H9 (cell line): ENCODE data around the gene ATP13A4. TPM values are rescaled to one million over a fixed set of nuclear protein-coding genes. Genes with fewer than 3 reads are reported as not detected.

Experiments used
- DNase-seq: peaks from one replicate; pipeline ENCODE4 v3.0.0-alpha.2; 2017
- H2AFZ ChIP-seq: one replicate; pipeline ENCODE4 v1.6.1; 2013; ENCODE audit warnings: mild to moderate bottlenecking, low read length, control low read depth, moderate library complexity
- H2AK5ac ChIP-seq: 2 replicates; pipeline ENCODE4 v1.6.1; 2013; ENCODE audit warnings: low read length, control low read depth, mixed read lengths; ENCODE audit not compliant: insufficient read length
- H2BK120ac ChIP-seq: one replicate; pipeline ENCODE4 v1.6.1; 2013; ENCODE audit warnings: low read depth, mild to moderate bottlenecking, low read length, control low read depth, inconsistent platforms; ENCODE audit not compliant: poor library complexity, severe bottlenecking
- H2BK12ac ChIP-seq: 2 replicates; pipeline ENCODE4 v1.6.1; 2013; ENCODE audit warnings: low read length, control low read depth, mixed read lengths, low read depth; ENCODE audit not compliant: insufficient read length
- H2BK15ac ChIP-seq: 2 replicates; pipeline ENCODE4 v1.6.1; 2013; ENCODE audit warnings: low read depth, low read length, control low read depth
- H2BK20ac ChIP-seq: one replicate; pipeline ENCODE4 v1.6.1; 2013; ENCODE audit warnings: low read depth, mild to moderate bottlenecking, low read length, control low read depth, inconsistent platforms; ENCODE audit not compliant: poor library complexity, severe bottlenecking
- H2BK5ac ChIP-seq: 2 replicates; pipeline ENCODE4 v1.6.1; 2013; ENCODE audit warnings: low read length, control low read depth, mixed read lengths; ENCODE audit not compliant: insufficient read length
- H3K14ac ChIP-seq: 2 replicates; pipeline ENCODE4 v1.6.1; 2013; ENCODE audit warnings: low read length, control low read depth; ENCODE audit not compliant: insufficient read depth
- H3K18ac ChIP-seq: 2 replicates; pipeline ENCODE4 v1.6.1; 2013; ENCODE audit warnings: low read depth, mild to moderate bottlenecking, mixed read lengths, low read length, control low read depth; ENCODE audit not compliant: insufficient read length
- H3K23ac ChIP-seq: 2 replicates; pipeline ENCODE4 v1.6.1; 2013; ENCODE audit warnings: low read length, control low read depth, mixed read lengths, low read depth; ENCODE audit not compliant: insufficient read length
- H3K23me2 ChIP-seq: 2 replicates; pipeline ENCODE4 v1.6.1; 2013; ENCODE audit warnings: low read depth, mild to moderate bottlenecking, mixed read lengths, low read length, control low read depth; ENCODE audit not compliant: insufficient read length, poor library complexity, severe bottlenecking
- H3K27ac ChIP-seq: 2 replicates; pipeline ENCODE4 v1.5.1; 2013; ENCODE audit warnings: low read length, control low read depth, mixed read lengths, low read depth; ENCODE audit not compliant: insufficient read length
- H3K27me3 ChIP-seq: 2 replicates; pipeline ENCODE4 v1.6.1; 2013; ENCODE audit warnings: low read length, control low read depth, inconsistent platforms; ENCODE audit not compliant: insufficient read depth
- H3K4ac ChIP-seq: 2 replicates; pipeline ENCODE4 v1.6.1; 2013; ENCODE audit warnings: low read depth, mild to moderate bottlenecking, control low read depth, inconsistent platforms, low read length, moderate library complexity
- H3K4me1 ChIP-seq: 2 replicates; pipeline ENCODE4 v1.6.1; 2013; ENCODE audit warnings: low read length, control low read depth, inconsistent platforms; ENCODE audit not compliant: insufficient read depth
- H3K4me2 ChIP-seq: 2 replicates; pipeline ENCODE4 v1.6.1; 2013; ENCODE audit warnings: low read length, control low read depth, mixed read lengths; ENCODE audit not compliant: insufficient read length, insufficient read depth
- H3K56ac ChIP-seq: 2 replicates; pipeline ENCODE4 v1.6.1; 2013; ENCODE audit warnings: low read depth, mild to moderate bottlenecking, mixed read lengths, low read length, control low read depth; ENCODE audit not compliant: insufficient read length
- H3K79me1 ChIP-seq: 2 replicates; pipeline ENCODE4 v1.6.1; 2013; ENCODE audit warnings: low read depth, mild to moderate bottlenecking, moderate library complexity, low read length, control low read depth, inconsistent platforms; ENCODE audit not compliant: insufficient read depth, poor library complexity, severe bottlenecking
- H3K79me2 ChIP-seq: 2 replicates; pipeline ENCODE4 v1.6.1; 2013; ENCODE audit warnings: low read length, control low read depth, inconsistent platforms; ENCODE audit not compliant: insufficient read depth
- H3K9ac ChIP-seq: 2 replicates; pipeline ENCODE4 v1.6.1; 2013; ENCODE audit warnings: low read length, control low read depth, mixed read lengths; ENCODE audit not compliant: insufficient read length; ENCODE audit errors: extremely low read depth
- H3K9me3 ChIP-seq: one replicate; pipeline ENCODE4 v1.6.1; 2013; ENCODE audit warnings: low read depth, low read length, inconsistent platforms; ENCODE audit not compliant: control insufficient read depth
- H3T11ph ChIP-seq: one replicate; pipeline ENCODE4 v1.6.1; 2013; ENCODE audit warnings: mild to moderate bottlenecking, low read length, control low read depth, inconsistent platforms
- H4K20me1 ChIP-seq: one replicate; pipeline ENCODE4 v1.6.1; 2013; ENCODE audit not compliant: control insufficient read depth, insufficient read length, insufficient read depth
- H4K5ac ChIP-seq: 2 replicates; pipeline ENCODE4 v1.6.1; 2013; ENCODE audit warnings: low read depth, mild to moderate bottlenecking, mixed read lengths, low read length, control low read depth; ENCODE audit not compliant: insufficient read length
- H4K8ac ChIP-seq: replicated peaks from 2 replicates; pipeline ENCODE4 v1.6.1; 2013; ENCODE audit warnings: low read length, control low read depth, mixed read lengths, low read depth; ENCODE audit not compliant: insufficient read length
- H4K91ac ChIP-seq: 2 replicates; pipeline ENCODE4 v1.6.1; 2013; ENCODE audit warnings: low read depth, mild to moderate bottlenecking, moderate library complexity, mixed read lengths, low read length, control low read depth; ENCODE audit not compliant: insufficient read length
- H3K27ac Mint-ChIP-seq, 3 experiments: 2 replicates in 2 of 3; 3 replicates in 1 of 3; pipeline ENCODE4 v1.8.0; 2020 to 2021; ENCODE audit warnings: mixed read lengths in 3 of 3, mild to moderate bottlenecking in 1 of 3, moderate library complexity in 1 of 3
- H3K27me3 Mint-ChIP-seq: 2 replicates; pipeline ENCODE4 v1.8.0; 2021; ENCODE audit warnings: low read depth, mild to moderate bottlenecking, moderate library complexity, mixed read lengths
- H3K36me3 Mint-ChIP-seq, 3 experiments: 2 replicates in 2 of 3; 3 replicates in 1 of 3; pipeline ENCODE4 v1.8.0; 2020 to 2021; ENCODE audit warnings: low read depth in 3 of 3, mixed read lengths in 3 of 3; ENCODE audit not compliant: insufficient read depth in 1 of 3
- H3K4me1 Mint-ChIP-seq, 2 experiments: 2 replicates each; pipeline ENCODE4 v1.8.0; 2020; ENCODE audit warnings: mixed read lengths in 2 of 2
- H3K4me3 Mint-ChIP-seq, 2 experiments: 2 replicates in 1 of 2; 3 replicates in 1 of 2; pipeline ENCODE4 v1.8.0; 2020 to 2021; ENCODE audit warnings: mild to moderate bottlenecking in 2 of 2, mixed read lengths in 2 of 2, moderate library complexity in 1 of 2
- H3K9me3 Mint-ChIP-seq, 2 experiments: 2 replicates in 1 of 2; 3 replicates in 1 of 2; pipeline ENCODE4 v1.8.0; 2020; ENCODE audit warnings: mild to moderate bottlenecking in 2 of 2, mixed read lengths in 2 of 2, moderate library complexity in 1 of 2
- CTCF ChIP-seq: fragments of 200-600 bp; sonication (generic); conservative IDR thresholded peaks from 3 replicates; pipeline ENCODE4 v1.8.0; 2021; ENCODE audit warnings: antibody characterized with exemption, mild to moderate bottlenecking
- WGBS: extraction: QIAGEN DNeasy Blood & Tissue Kit; methylation state at CpG from one replicate; pipeline ENCODE4 v1.1.7; 2013; ENCODE audit warnings: missing lambda C conversion rate, low lambda C conversion rate, mixed read lengths; ENCODE audit not compliant: insufficient read length; ENCODE audit errors: extremely low coverage; 5-methylcytosine and 5-hydroxymethylcytosine counted together
- total RNA-seq: library from RNA; stranded (reverse); gene quantifications from 2 replicates; pipeline ENCODE4 v1.2.1, GENCODE V29; 2021

ATP13A4 gene
- total RNA-seq, 1 experiment from 2014 or later: 0.13 TPM

- TF ChIP-seq CTCF: no peak
- Histone ChIP-seq H3K23me2 (peaks cover 6% of the 10 kb centered on the region), H3K4ac (no peak overlapping the region), H3K18ac (no peak overlapping the region), H3K4me2 (no peak overlapping the region), H2BK12ac (no peak overlapping the region), H3K9ac (no peak overlapping the region), H3K27ac (no peak overlapping the region), H4K5ac (no peak overlapping the region), H4K8ac (no peak overlapping the region), H2BK20ac (no peak overlapping the region), H3K9me3 (no peaks in the 10 kb centered on the region), H3K56ac (no peak overlapping the region), H4K91ac (no peak overlapping the region), H3K4me1 (no peaks in the 10 kb centered on the region), H2AFZ (no peak overlapping the region), H2BK5ac (no peak overlapping the region), H3K27me3 (no peaks in the 10 kb centered on the region), H2AK5ac (no peak overlapping the region), H2BK15ac (no peak overlapping the region), H3T11ph (no peak overlapping the region), H3K79me1 (no peaks in the 10 kb centered on the region), H3K23ac (no peak overlapping the region), H3K79me2 (peaks cover 5% of the 10 kb centered on the region; the same call in 1 of the 2 replicates), H4K20me1 (no peaks in the 10 kb centered on the region), H2BK120ac (no peak overlapping the region), H3K14ac (no peak overlapping the region)
- no peaks in the 10 kb centered on the region for H3K36me3 Mint-ChIP-seq
- no peak overlapping the region for H3K4me3 Mint-ChIP-seq
- no peak for DNase-seq
- WGBS: no CpG with 5 or more reads among the region's 1 CpG
- peaks cover 10% of the 10 kb centered on the region for H3K27me3 Mint-ChIP-seq
- H3K4me1 Mint-ChIP-seq: peaks cover 7 to 17% of the 10 kb centered on the region in 2 experiments; a peak in 3 of 4 replicates
- H3K9me3 Mint-ChIP-seq: no peaks in the 10 kb centered on the region; a peak in 2 of 5 replicates
- H3K27ac Mint-ChIP-seq: no peak overlapping the region
These were observed 34.4 kb upstream of the ATP13A4 start for GRCh38 chr3:193589129-193589528.
